SKM-1 treated with dmso at 0.1 percent for 144 hours (cell line): ENCODE results near the gene COQ8A.
"Not testable (repeated sequence)": the region's sequence is repeated elsewhere in the genome, so short reads cannot be mapped to it uniquely, and the experiment has no call there.

ENCODE experiments used
- DNase-seq: peaks from one replicate; lab custom pipeline; 2025; ENCODE audit not compliant: unreplicated experiment; lab: John Stamatoyannopoulos, UW

COQ8A gene

DNA sequence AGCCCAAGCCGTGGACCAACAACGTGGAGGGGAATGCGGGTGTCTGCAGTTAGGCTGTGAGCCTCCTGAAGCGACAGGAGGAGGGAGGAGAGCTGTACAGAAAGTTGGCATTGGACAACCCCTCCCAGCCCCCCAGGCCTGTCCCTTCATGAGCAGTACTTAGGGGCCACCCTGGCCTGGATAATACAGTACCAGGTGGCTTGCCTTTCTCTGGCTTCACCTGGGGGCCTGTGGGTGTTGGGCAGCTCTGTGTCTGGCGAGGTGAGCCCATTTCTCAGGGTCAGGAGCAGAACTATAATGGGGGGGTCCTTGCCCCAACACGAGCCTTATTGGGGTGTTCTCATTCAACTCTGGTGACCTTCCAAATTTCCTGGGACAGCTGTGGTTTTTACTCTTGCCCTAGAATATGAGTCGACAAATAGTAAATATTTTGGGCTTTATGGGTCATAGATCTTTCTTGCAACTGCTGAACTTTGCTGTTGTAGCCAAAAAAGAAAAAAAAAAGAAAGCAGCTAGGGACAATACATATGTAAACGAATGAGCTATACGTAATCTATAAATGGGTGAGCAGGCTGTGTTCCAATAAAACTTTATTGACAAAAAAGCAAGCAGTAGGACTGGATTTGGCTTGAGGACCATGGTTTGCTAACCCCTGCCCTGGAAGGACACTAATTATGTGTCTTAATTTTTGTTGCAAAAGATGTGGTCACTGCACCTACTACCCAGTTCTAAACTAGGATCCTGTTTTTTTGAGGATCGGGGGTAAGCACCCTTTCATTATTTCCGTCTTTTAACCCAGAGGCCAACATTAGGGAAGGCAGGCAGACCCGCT lies 11.4 kb downstream of the COQ8A start:
- DNase-seq = peak; percentile 64

DNA sequence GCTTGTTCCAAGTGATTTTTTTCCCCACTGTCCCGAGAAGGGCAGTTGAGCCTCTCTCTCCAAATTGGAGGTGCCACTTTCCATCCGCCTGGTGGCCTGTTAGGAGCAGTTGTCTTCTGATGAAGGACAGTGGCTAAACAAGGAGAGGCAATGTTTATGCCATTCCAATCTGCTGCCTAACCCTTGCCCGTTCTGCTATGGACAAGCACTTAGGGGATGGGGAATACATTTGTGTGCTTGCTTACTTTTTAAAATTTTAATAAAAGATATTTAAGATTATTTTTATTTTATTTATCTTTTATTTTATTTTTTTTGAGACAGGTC lies 12.0 kb downstream of the COQ8A start:
- no peak for DNase-seq

DNA sequence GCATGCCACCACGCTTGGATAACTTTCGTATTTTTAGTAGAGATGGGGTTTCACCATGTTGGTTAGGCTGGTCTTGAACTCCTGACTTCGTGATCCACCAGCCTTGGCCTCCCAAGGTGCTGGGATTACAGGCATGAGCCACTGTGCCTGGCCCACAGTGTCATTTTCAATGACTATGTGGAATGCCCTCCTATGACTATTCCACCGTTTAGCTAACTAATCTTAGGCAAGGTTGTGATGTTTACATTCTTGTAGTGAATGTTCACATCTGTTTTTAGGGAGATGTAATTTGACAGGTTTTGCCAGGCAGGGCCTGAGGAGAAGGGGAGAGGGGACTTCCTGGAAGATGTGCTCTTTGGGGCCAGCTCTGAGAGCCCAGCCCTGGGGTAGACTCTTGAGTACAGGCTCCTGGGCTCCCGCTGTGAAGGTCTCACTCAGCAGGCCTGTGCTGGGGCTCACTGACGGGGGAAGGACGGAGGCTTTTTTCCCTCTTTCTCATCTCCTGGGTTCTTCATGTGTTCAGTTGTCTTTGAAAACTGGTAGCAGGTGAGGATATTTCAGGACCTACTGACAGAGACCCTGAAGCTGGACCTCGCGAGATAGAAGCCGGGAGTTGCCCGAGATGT lies 13.2 kb downstream of the COQ8A start:
- DNase-seq = no peak

DNA sequence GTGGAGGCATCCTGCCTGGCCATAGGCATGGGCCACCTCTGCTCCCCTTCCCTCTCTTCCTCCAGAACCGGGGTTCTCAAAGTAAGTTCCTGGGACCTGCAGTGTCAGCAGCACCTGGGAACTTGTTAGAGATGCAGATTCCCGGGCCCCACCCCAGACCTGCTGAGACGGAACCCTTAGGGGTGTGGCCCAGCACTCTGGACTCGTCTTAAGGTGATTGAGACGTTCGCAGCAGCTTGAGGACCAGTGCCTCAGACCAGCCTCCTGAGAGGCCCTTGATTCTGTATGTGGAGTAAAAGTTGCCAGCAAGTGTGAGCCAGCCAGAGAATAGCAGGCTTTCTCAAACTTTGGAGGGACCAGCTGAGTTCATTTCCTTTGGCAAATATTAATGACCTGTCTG lies 14.2 kb downstream of the COQ8A start:
- no peak for DNase-seq

DNA sequence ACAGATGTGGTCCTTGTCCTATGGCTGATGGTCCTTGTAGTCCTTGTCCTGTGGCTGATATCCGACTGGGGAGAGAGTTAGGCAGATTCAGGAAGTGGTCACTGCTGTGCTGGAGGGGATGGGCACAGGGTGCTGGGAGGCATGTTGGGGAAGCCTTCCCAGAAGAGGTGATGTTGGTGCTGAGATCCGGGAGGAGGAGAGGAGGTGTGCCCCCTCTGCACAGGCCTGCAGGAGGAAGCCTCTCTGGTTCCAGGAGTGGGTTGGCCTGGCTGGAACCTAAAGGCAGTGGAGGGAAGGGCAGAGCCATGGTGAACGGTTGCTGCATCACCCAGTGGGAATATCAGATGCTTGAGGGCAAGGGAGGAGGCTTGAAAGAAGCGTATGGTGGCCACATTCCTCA lies 14.7 kb downstream of the COQ8A start:
- no peak for DNase-seq

DNA sequence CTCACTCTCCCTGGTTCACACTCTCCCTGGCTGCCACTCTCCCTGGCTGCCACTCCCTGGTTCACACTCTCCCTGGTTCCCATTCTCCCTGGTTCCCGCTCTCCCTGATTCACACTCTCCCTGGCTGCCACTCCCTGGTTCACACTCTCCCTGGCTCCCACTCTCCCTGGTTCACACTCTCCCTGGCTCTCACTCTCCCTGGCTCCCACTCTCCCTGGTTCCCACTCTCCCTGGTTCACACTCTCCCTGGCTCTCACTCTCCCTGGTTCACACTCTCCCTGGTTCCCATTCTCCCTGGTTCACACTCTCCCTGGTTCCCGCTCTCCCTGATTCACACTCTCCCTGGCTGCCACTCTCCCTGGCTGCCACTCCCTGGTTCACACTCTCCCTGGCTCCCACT lies 15.8 kb downstream of the COQ8A start:
- DNase-seq = not testable (repeated sequence)

DNA sequence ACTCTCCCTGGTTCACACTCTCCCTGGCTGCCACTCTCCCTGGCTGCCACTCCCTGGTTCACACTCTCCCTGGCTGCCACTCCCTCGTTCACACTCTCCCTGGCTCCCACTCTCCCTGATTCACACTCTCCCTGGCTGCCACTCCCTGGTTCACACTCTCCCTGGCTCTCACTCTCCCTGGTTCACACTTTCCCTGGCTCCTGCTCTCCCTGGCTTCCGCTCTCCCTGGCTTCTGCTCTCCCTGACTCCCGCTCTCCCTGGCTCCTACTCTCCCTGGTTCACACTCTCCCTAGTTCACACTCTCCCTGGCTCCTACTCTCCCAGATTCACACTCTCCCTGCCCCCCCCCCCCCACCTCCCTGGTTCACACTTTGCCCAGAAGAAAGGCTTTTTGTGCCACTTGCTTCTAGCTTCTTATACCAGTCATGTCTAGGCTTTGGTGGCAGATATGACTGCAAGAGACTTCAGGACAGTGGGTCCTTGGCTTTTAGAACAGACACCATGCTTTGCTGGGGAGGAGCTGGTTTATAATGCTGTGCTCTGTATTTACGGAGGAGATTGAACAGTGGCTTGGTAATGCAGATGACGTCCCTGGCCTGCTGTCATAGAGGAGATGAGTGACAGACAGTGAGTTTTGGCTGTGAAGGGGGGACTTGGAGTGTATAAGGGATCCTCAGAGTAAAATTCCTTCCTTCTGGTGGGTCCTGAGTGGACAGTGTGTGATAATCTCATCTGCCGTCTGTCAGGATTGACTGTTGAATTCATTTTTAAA lies 17.0 kb downstream of the COQ8A start:
- no peak for DNase-seq

DNA sequence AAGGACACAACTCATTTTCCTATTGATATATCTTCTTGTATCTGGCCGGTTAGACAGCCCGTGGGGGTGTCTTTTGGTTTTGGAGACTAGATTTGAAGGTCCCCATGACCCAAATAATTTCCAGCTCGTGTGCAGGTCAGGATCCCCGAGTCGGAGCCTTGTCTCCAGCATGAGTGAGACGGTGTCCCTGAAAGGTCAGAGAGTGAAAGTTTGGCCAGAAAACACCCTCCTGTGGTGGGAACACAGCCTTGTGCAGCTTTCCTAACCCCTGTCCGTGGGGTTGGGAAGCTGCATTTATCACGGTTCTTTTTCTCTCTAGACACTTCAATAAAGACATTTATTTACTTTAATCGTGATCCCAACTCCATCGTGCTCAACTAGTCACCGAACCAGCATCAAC lies 17.6 kb downstream of the COQ8A start:
- DNase-seq = no peak

DNA sequence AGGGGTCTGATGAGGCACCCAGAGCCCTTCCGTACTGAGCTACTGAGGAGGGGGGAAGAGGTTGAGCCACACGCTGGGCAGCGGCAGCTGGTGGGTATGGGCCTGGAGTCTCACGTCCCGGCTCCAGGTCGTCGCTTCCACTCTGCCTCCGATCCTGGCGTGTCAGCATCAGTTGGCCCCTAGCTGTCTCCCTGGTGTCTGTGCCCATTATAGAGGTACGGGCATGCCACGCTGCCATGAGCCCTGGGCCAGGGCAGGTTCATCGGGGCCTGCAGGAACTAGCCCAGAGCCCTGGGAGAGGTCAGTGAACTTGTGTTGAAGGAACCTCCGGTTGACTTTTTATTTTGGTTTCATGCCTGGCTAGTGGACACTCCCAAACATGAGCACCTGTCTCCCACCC lies 18.2 kb downstream of the COQ8A start:
- DNase-seq = no peak

DNA sequence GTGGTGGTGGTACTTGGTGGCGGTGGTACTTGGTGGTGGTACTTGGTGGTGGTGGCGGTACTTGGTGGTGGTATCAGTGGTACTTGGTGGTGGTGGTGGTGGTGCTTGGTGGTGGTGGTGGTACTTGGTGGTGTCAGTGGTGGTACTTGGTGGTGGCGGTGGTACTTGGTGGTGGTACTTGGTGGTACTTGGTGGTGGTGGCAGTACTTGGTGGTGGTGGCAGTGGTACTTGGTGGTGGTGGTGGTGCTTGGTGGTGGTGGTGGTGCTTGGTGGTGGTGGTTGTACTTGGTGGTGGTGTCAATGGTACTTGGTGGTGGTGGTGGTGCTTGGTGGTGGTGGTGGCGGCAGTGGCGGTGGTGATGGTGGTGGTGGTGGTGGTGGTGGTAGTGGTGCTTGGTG lies 20.2 kb downstream of the COQ8A start:
- DNase-seq = no peak

DNA sequence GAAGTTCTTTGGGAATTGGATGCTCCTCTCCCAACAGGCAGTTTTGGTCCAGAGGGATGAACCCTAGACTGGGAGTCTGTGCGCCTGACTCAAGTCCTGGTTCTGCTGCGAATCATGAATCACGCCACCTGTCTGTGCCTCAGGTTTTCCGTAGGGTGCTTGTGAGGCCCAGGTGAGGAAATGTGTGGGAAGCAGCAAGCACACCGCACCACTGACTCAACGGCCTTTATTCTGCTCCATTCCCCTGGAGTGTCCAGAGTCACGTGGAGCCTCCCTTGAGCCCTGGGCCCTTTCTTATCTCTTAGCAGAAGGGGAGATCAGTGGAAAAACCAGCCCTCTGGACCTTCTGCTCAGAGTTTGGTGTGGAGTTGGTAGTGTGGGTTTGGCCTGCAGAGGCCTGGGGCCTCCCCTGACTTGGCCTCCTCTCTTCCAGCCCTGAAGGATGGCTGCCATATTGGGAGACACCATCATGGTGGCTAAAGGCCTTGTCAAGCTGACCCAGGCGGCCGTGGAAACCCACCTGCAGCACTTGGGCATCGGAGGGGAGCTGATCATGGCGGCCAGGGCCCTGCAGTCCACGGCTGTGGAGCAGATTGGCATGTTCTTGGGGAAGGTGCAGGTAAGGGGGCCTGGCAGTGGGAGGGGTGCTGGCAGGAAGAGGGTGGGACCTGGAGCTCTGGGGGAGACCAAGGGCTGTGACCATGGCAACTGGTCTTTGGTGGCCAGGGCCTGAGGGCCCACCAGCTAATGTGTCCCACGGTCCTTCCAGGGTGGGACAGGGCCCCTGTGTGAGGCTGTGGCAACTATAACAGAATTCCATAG lies 21.1 kb downstream of the COQ8A start:
- no peak for DNase-seq

DNA sequence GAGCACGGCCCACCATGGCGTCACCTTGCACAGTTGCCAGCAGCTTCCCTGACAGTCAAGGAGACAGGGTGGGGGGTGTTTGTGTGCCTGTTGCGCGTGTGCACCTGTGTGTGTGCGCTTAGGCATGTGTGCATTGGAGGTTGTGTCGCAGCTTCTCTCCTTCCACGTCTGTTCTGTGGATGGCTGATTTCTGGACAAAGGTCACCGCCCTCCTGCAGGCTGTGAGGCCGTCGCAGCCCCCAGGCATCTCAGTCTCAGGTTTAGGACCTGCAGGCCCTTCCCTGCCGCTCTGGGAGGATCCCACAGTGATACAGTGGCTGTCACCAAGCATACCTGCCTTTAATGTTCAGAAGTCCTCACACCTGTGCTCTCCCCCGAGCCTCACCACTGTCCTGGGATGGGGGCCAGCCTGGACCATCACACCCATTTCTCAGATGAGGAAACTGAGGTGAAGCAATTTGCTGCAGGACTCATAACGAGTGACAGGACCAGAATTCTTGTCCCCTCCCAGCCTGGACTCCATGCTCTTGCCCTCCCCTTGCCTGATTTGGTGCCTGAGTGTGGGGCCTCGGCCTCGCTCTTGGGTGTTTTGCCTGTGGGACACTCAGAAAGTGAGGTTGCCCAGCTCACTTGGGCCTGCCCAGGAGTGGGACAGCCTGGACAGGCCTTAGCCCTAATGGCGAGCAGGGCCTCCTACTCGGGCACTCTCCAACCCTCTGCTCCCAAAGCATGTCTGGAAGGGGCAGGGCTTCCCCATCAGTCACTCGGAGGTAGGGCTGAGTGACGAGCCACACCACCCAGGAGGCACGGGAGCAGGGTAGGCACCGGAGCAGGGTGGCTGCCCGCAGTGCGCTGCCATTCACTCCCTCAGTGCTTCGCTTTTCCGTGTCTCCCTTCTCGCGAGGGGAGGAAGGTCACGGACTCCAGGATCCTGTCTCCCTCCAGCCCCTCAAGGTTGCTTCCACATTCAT lies 22.6 kb downstream of the COQ8A start:
- no peak for DNase-seq

DNA sequence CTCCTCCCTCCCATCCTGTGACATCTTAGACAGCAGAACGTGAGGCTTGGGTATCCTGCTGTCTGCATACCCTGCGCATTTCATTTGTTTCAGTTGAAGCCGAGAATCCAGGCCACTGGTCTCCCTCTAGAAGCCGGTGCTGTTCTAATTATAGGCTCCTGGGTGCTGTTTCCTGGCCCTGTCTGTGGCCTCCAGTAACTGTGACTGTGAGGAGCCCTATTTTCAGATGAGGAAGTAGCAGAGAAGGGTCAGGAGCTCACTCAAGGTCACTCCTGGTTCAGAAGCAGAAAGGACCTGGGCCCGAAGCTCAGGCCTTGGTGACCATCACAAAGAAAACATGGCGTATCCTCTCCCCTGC lies 24.0 kb downstream of the COQ8A start:
- peak; percentile 96 for DNase-seq

DNA sequence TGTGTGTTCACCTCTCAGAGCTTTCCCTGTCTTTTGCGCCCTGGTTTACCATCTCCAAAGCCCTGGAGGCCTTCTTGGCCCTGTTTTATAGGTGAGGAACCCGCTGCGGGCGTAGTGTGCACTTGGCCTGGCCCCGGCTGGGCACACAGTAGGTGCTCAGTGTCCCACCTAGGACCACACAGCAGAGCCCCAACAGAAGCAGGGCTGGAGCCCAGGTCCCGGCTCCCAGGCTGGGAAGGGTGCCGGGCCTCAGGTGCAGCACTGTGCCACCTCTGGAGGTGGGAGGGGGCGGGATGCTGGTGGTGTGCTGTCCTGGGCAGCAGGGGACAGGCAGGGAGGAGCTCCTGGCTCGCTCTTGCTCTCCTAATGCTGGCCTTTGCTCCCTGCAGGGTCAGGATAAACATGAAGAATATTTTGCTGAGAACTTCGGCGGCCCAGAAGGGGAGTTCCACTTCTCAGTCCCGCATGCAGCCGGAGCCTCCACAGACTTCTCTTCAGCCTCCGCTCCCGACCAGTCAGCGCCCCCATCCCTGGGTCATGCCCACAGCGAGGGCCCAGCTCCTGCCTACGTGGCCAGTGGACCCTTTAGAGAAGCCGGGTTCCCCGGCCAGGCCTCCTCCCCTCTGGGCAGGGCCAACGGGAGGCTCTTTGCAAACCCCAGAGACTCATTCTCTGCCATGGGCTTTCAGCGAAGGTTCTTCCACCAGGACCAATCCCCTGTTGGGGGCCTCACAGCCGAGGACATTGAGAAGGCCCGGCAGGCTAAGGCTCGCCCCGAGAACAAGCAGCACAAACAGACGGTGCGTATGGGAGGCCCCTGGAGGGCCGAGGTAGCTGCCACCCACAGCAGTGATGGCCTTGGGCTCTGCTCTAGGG lies 24.8 kb downstream of the COQ8A start:
- no peak for DNase-seq

DNA sequence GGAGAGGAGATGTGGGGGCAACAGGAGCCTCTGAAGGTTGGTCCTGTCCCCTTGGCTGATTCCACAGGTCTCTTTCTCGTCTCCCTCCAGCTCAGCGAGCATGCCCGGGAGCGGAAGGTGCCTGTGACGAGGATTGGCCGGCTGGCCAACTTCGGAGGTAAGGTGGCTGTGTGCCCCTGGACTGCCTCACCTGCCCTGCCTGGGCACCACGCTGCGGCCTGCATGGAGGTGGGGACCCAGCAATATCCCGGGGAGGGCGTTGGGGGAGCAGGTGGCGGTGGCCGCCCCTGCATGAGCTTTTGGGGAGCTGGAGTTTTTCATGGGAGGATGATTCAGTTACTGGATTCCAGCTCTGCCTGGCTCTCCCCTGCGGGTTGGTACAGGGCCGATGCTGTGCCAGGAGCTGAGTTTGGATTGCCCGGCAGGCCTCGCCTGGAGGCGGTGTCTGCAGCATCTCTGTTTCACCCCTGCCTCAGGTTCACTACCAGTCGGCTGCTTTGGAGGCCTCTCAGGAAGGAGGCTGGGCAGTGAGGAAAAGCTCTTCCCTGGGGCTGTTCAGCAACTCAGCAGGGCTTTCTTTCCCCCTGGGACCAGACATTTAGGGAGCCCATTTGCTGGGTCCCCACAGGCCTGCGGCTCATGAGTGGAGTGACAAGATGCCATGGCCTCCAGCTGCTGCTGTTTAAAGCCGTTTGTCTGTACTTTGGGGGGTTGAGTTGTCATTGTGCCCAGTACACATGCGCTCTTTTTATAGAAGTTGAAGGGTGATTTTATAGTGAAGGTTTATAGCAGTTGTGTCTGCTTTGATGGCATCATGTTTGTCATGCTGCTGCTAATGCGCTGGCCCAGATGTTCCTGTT lies 25.7 kb downstream of the COQ8A start:
- no peak for DNase-seq

DNA sequence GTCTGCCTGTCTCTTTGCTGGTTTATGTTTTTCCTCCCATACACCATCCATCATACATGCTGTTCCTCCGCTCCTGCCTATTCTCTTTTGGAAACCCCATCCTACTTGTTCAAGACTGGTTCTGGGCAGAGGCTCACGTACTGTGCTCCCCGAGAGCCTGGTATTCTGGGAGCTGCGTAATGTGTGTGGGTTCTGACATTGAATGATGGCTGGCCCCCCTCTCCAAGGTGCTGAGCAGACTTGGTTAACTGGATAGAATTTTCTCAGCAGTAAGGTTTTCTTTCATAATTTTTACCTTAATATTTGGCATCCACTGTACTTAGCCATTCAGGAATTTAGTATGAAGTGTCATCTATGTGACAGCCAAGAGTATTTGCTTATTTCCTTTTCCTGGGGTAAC lies 26.6 kb downstream of the COQ8A start:
- no peak for DNase-seq

DNA sequence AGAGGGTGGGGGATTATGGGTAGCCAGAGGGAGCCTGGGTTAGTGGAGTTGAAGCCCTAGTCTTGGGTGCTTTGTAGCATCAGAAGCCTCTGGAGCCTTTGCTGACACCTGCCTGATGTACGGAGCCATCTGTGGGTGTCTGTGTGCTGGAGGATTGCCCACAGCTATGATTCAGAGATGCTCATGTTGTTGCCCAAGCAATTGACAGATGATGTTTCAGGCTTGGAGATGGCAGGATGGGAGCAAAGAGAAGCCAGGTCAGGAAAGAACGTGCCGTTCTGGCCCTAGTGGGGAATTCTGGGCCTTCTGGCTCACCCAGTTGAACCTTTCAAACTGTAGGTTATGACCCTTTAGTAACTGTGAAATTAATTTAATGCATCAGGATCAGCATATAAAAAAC lies 27.6 kb downstream of the COQ8A start:
- DNase-seq = no peak

DNA sequence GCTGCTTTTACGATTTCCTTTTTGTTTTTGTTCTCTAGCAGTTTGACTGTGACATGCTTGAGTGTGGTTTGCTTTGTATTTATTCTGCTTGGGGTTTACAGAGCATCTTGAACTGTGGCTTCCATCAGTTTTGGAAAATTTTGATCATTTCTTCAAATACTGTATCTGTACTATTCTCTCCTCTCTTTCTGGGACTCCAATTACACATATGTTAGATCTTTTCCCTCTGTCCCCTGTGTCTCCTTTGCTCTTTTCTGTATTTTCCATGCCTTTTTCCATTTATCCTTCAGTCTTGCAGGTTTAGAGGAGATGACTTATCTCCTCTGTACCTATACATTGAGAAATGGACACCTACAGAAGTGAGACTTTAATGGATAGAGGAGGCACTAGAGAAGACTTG lies 31.7 kb downstream of the COQ8A start:
- no peak for DNase-seq
